Panc1 (cell line): Measurements from ENCODE around the gene LRP1B. TPM values are rescaled to one million over a fixed set of nuclear protein-coding genes. Genes with fewer than 3 reads are reported as not detected.

ENCODE experiments used
- ATAC-seq: fragments of 200-7000 bp; cut with Tn5 transposase; 2 replicates; pipeline ENCODE4 v1.9.1; 2020; ENCODE audit warnings: mild to moderate bottlenecking, moderate library complexity
- BruUV-seq: library from RNA; stranded (reverse); fragments of 400-500 nt; replicated peaks from 2 replicates; lab custom pipeline; 2021; lab: Mats Ljungman, UMichigan
- CTCF ChIA-PET: fragments of 300-600 bp; sonication (Branson Sonifier 250); formaldehyde crosslinking; loops from one replicate; lab custom pipeline; 2022; ENCODE audit warnings: antibody characterized with exemption; lab: Charles Lee
- POLR2A ChIA-PET: fragments of 300-600 bp; sonication (Branson Sonifier 250); formaldehyde crosslinking; loops from one replicate; lab custom pipeline; 2022; ENCODE audit warnings: antibody characterized with exemption; lab: Charles Lee
- DNase-seq: peaks from one replicate; pipeline ENCODE4 v3.0.0-alpha.2; 2010; ENCODE audit warnings: low read depth, low spot score
- H3K27ac ChIP-seq: 2 replicates; pipeline ENCODE4 v1.5.1; 2011; ENCODE audit warnings: mild to moderate bottlenecking, low read length, inconsistent platforms
- H3K27me3 ChIP-seq: fragments of 200-500 bp; sonication (Bioruptor generic); 2 replicates; pipeline ENCODE4 v1.6.0; 2014; ENCODE audit warnings: low read length, inconsistent platforms; ENCODE audit not compliant: control insufficient read depth, insufficient read depth
- H3K36me3 ChIP-seq: fragments of 200-500 bp; sonication (Bioruptor generic); 2 replicates; pipeline ENCODE4 v1.5.1; 2014; ENCODE audit warnings: inconsistent platforms, mild to moderate bottlenecking, low read length, moderate library complexity; ENCODE audit not compliant: control insufficient read depth, insufficient read depth
- H3K4me1 ChIP-seq: 2 replicates; pipeline ENCODE4 v1.5.1; 2011; ENCODE audit warnings: inconsistent platforms, mild to moderate bottlenecking, low read length, moderate library complexity; ENCODE audit not compliant: control insufficient read depth, insufficient read depth
- H3K4me3 ChIP-seq, 2 experiments: 2 replicates each; pipeline ENCODE4 v1.5.1; 2011 to 2012; ENCODE audit warnings: low read depth in 2 of 2, low read length in 2 of 2, mild to moderate bottlenecking in 2 of 2, inconsistent platforms in 1 of 2, moderate library complexity in 1 of 2
- H3K9me3 ChIP-seq: fragments of 200-500 bp; sonication (Bioruptor generic); 2 replicates; pipeline ENCODE4 v1.5.1; 2014; ENCODE audit warnings: low read depth, mild to moderate bottlenecking, inconsistent platforms, low read length, moderate library complexity; ENCODE audit not compliant: control insufficient read depth, insufficient read depth
- POLR2AphosphoS5 ChIP-seq: IDR thresholded peaks from 2 replicates; pipeline ENCODE4 v1.6.1; 2012; ENCODE audit warnings: mild to moderate bottlenecking, low read depth, low read length, moderate library complexity
- REST ChIP-seq, 2 experiments: IDR thresholded peaks; 2 replicates each; pipeline ENCODE4 v1.6.1; 2011 to 2012; ENCODE audit warnings: low read depth in 2 of 2, control low read depth in 1 of 2, low read length in 1 of 2, mild to moderate bottlenecking in 1 of 2, moderate library complexity in 1 of 2; ENCODE audit not compliant: insufficient read depth in 1 of 2
- SIN3A ChIP-seq: IDR thresholded peaks from 2 replicates; pipeline ENCODE4 v1.6.1; 2012; ENCODE audit warnings: low read depth, mild to moderate bottlenecking, low read length, moderate library complexity, borderline replicate concordance; ENCODE audit not compliant: insufficient read depth
- TCF7L2 ChIP-seq: IDR thresholded peaks from 2 replicates; pipeline ENCODE4 v1.6.1; 2011; ENCODE audit warnings: mild to moderate bottlenecking, low read depth, low read length, inconsistent platforms
- in situ Hi-C: cut with HindIII; loops from 2 replicates; pipeline ENCODE4 v1.10.0; 2016; ENCODE audit warnings: low sequenced_read_pairs, low pct_unique_long_range_greater_than_20kb
- intact Hi-C: fragments of 100-400 bp; cut with micrococcal nuclease; formaldehyde crosslinking; loops from one replicate; pipeline ENCODE4 v1.10.0; 2022; ENCODE audit not compliant: unreplicated experiment
- total RNA-seq: library from RNA; stranded (reverse); gene quantifications from one replicate; pipeline ENCODE4 v1.2.1, GENCODE V29; 2021; ENCODE audit not compliant: unreplicated experiment
- TF ChIP-seq, protein P1 (sequence below): fragments of 450-650 bp; IDR thresholded peaks from 2 replicates; pipeline ENCODE4 v1.5.1; 2017; ENCODE audit warnings: mild to moderate bottlenecking

Gene LRP1B
- total RNA-seq, 1 experiment from 2014 or later, result 0.54 TPM

GRCh38 chr2:140841141-140841540, 1289.7 kb downstream of the LRP1B start:
- H3K9me3 ChIP-seq, result no peaks in the 10 kb centered on the region; the same call in 1 of the 2 replicates
- no peak for TF ChIP-seq TCF7L2
- no peak for TF ChIP-seq REST (IDR thresholded peaks at IDR 0.05; ENCODE audit: insufficient read depth in 1 of 2, low read depth in 2 of 2, low read length in 1 of 2)
- TF ChIP-seq, protein P1, sequence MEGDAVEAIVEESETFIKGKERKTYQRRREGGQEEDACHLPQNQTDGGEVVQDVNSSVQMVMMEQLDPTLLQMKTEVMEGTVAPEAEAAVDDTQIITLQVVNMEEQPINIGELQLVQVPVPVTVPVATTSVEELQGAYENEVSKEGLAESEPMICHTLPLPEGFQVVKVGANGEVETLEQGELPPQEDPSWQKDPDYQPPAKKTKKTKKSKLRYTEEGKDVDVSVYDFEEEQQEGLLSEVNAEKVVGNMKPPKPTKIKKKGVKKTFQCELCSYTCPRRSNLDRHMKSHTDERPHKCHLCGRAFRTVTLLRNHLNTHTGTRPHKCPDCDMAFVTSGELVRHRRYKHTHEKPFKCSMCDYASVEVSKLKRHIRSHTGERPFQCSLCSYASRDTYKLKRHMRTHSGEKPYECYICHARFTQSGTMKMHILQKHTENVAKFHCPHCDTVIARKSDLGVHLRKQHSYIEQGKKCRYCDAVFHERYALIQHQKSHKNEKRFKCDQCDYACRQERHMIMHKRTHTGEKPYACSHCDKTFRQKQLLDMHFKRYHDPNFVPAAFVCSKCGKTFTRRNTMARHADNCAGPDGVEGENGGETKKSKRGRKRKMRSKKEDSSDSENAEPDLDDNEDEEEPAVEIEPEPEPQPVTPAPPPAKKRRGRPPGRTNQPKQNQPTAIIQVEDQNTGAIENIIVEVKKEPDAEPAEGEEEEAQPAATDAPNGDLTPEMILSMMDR, result no peak
- TF ChIP-seq POLR2AphosphoS5, result no peak
- TF ChIP-seq SIN3A, result no peak
- ATAC-seq (no peak), DNase-seq (no peak)
- BruUV-seq, result no TSS peak
- no peaks in the 10 kb centered on the region for H3K27me3 ChIP-seq
- in situ Hi-C loops (no loop called here), intact Hi-C loops (no loop called here)
- no peaks in the 10 kb centered on the region for H3K4me1 ChIP-seq
- no peak overlapping the region for H3K27ac ChIP-seq
- ChIA-PET CTCF (no interaction called here), POLR2A (no interaction called here)
- H3K36me3 ChIP-seq, result no peaks in the 10 kb centered on the region
- H3K4me3 ChIP-seq, result no peak overlapping the region

GRCh38 chr2:140836826-140837225, 1294.0 kb downstream of the LRP1B start:
- BruUV-seq, result no TSS peak
- H3K4me1 ChIP-seq, result no peaks in the 10 kb centered on the region
- no peak overlapping the region for H3K4me3 ChIP-seq
- intact Hi-C loops (no loop called here), in situ Hi-C loops (no loop called here)
- DNase-seq, result no peak
- TF ChIP-seq TCF7L2, result no peak
- no peak for TF ChIP-seq SIN3A
- no peak for TF ChIP-seq REST (IDR thresholded peaks at IDR 0.05; ENCODE audit: insufficient read depth in 1 of 2, low read depth in 2 of 2, low read length in 1 of 2)
- TF ChIP-seq, protein P1, result no peak
- no peak for TF ChIP-seq POLR2AphosphoS5
- no peaks in the 10 kb centered on the region for H3K36me3 ChIP-seq
- no peaks in the 10 kb centered on the region for H3K27me3 ChIP-seq
- POLR2A ChIA-PET, result no interaction called here
- CTCF ChIA-PET, result no interaction called here
- no peaks in the 10 kb centered on the region; the same call in 1 of the 2 replicates for H3K9me3 ChIP-seq
- no peak for ATAC-seq
- H3K27ac ChIP-seq, result no peak overlapping the region
